Hepatocyte (in vitro differentiated cells): Measurements from ENCODE around the gene BACH2. TPM values are rescaled to one million over a fixed set of nuclear protein-coding genes. Genes with fewer than 3 reads are reported as not detected.

Experiments used
- DNase-seq: peaks from one replicate; pipeline ENCODE4 v3.0.0-alpha.2; 2016; ENCODE audit warnings: low spot score
- H2AFZ ChIP-seq: fragments of 200-600 bp; sonication (generic); 2 replicates; pipeline ENCODE4 v1.6.0; 2016; ENCODE audit warnings: antibody characterized with exemption, mild to moderate bottlenecking
- H3K27ac ChIP-seq: fragments of 200-600 bp; sonication (generic); 2 replicates; pipeline ENCODE4 v1.5.1; 2016; ENCODE audit warnings: mild to moderate bottlenecking
- H3K27me3 ChIP-seq: fragments of 200-600 bp; sonication (generic); 2 replicates; pipeline ENCODE4 v1.6.1; 2016
- H3K36me3 ChIP-seq: fragments of 200-600 bp; sonication (generic); replicated peaks from 2 replicates; pipeline ENCODE4 v1.5.1; 2016; ENCODE audit warnings: low read depth; ENCODE audit not compliant: insufficient read depth
- H3K4me1 ChIP-seq: fragments of 200-600 bp; sonication (generic); 2 replicates; pipeline ENCODE4 v1.5.1; 2016; ENCODE audit warnings: mild to moderate bottlenecking, moderate library complexity; ENCODE audit not compliant: insufficient read depth
- H3K4me2 ChIP-seq: fragments of 200-600 bp; sonication (generic); 2 replicates; pipeline ENCODE4 v1.6.0; 2016
- H3K4me3 ChIP-seq: fragments of 200-600 bp; sonication (generic); 2 replicates; pipeline ENCODE4 v1.5.1; 2016; ENCODE audit warnings: mild to moderate bottlenecking
- H3K79me2 ChIP-seq: fragments of 200-600 bp; sonication (generic); 2 replicates; pipeline ENCODE4 v1.6.0; 2017; ENCODE audit warnings: mild to moderate bottlenecking
- H3K9me2 ChIP-seq: fragments of 200-600 bp; sonication (generic); replicated peaks from 2 replicates; pipeline ENCODE4 v1.6.0; 2017; ENCODE audit warnings: mild to moderate bottlenecking; ENCODE audit not compliant: insufficient read depth
- H3K9me3 ChIP-seq: fragments of 200-600 bp; sonication (generic); 2 replicates; pipeline ENCODE4 v1.5.1; 2016; ENCODE audit warnings: low read depth, mild to moderate bottlenecking
- H4K20me1 ChIP-seq: fragments of 200-600 bp; sonication (generic); 2 replicates; pipeline ENCODE4 v1.6.0; 2016; ENCODE audit warnings: mild to moderate bottlenecking; ENCODE audit not compliant: insufficient read depth, poor library complexity, severe bottlenecking
- CTCF ChIP-seq: fragments of 200-600 bp; sonication (generic); IDR thresholded peaks from 2 replicates; pipeline ENCODE4 v1.5.1; 2016; ENCODE audit warnings: antibody characterized with exemption, mild to moderate bottlenecking; ENCODE audit not compliant: poor library complexity
- EZH2 ChIP-seq: fragments of 200-600 bp; sonication (generic); IDR thresholded peaks from 2 replicates; pipeline ENCODE4 v1.6.1; 2016; ENCODE audit warnings: antibody characterized with exemption, mild to moderate bottlenecking, borderline replicate concordance
- EZH2phosphoT487 ChIP-seq: fragments of 200-600 bp; sonication (generic); IDR thresholded peaks from one replicate; pipeline ENCODE4 v1.6.1; 2018; ENCODE audit warnings: antibody characterized with exemption, mild to moderate bottlenecking, low read depth, moderate library complexity; ENCODE audit not compliant: unreplicated experiment, severe bottlenecking
- whole genome bisulfite sequencing: methylation state at CpG from one replicate; pipeline ENCODE4 v1.1.6; 2016; ENCODE audit warnings: low lambda C conversion rate; ENCODE audit errors: missing lambda C conversion rate; 5-methylcytosine and 5-hydroxymethylcytosine counted together
- polyA plus RNA-seq: library from polyadenylated mRNA; unstranded; fragments of >200 nt; fragmentation: Nextera tagmentation; extraction: Ambion mirVana; gene quantifications from 2 replicates; pipeline ENCODE4 v1.2.1, GENCODE V29; 2016
- total RNA-seq: library from RNA; depleted of rRNA; stranded (reverse); fragments of >200 nt; gene quantifications from 2 replicates; pipeline ENCODE4 v1.2.3, GENCODE V29; 2014

Gene BACH2
- total and polyA plus RNA-seq, 2 experiments from 2014 or later = 2.3 to 2.6 TPM

DNA sequence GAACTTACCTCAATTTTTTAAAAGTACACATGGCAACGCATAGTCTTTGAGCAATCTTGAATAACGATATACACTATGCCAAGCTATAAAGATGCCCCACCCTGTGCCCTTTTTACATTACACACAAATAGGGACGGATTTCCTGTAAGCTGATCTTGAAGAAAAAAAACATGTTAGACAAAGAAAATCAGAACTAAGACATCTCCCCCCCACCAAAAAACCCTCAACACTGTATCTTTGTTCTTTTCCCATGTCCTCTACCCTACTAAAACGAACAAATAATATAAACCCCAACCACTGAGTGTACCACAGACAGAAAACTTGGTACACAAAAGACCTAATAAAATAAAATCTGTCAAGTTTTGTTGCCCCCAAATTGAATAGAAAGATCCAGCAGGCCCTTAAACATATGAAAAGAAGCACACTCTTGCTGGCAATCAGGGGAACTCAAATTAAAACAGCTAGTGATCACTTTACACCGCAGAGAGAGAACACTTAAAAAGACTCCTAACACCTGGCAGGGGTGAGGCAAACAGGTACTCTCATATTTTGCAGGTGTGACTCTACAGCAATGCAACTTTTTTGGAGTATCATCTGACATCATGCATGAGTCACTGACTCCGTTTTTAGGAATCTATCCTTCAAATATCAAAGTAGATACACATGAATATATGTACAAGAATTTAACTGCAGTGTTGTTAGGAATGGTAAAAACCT lies 29.6 kb downstream of the BACH2 start:
- H4K20me1 ChIP-seq = no peaks in the 10 kb centered on the region
- no peaks in the 10 kb centered on the region for H3K79me2 ChIP-seq
- peaks cover 4% of the 10 kb centered on the region for H3K4me1 ChIP-seq
- no peaks in the 10 kb centered on the region for H3K9me2 ChIP-seq
- no peak overlapping the region for H3K4me2 ChIP-seq
- no peak for TF ChIP-seq EZH2
- no peak for TF ChIP-seq EZH2phosphoT487
- no peak for TF ChIP-seq CTCF
- WGBS = 71% methylated on average over 6 of the region's 6 CpGs
- no peaks in the 10 kb centered on the region for H3K36me3 ChIP-seq
- no peaks in the 10 kb centered on the region for H3K9me3 ChIP-seq
- no peaks in the 10 kb centered on the region for H3K27me3 ChIP-seq
- H3K27ac ChIP-seq = no peak overlapping the region
- DNase-seq = no peak
- H2AFZ ChIP-seq = no peak overlapping the region
- no peak overlapping the region for H3K4me3 ChIP-seq

- WGBS = 63% methylated on average over 2 of the region's 2 CpGs
- H3K79me2 ChIP-seq = no peaks in the 10 kb centered on the region
- H3K9me3 ChIP-seq = no peaks in the 10 kb centered on the region
- no peaks in the 10 kb centered on the region for H3K9me2 ChIP-seq
- no peak for DNase-seq
- H3K27me3 ChIP-seq = no peaks in the 10 kb centered on the region
- H3K27ac ChIP-seq = no peak overlapping the region
- TF ChIP-seq EZH2 (no peak), CTCF (no peak)
- no peak overlapping the region for H2AFZ ChIP-seq
- no peak overlapping the region for H3K4me3 ChIP-seq
- H3K4me1 ChIP-seq = peaks cover 4% of the 10 kb centered on the region
- no peaks in the 10 kb centered on the region for H4K20me1 ChIP-seq
- no peak overlapping the region for H3K4me2 ChIP-seq
- no peaks in the 10 kb centered on the region for H3K36me3 ChIP-seq
Measured at GRCh38 chr6:90264561-90264960, 32.1 kb downstream of the BACH2 start.

GRCh38 chr6:90263633-90264032 lies 33.0 kb downstream of the BACH2 start:
- Histone ChIP-seq H3K4me1 (peaks cover 4% of the 10 kb centered on the region), H3K9me2 (no peaks in the 10 kb centered on the region), H3K9me3 (no peaks in the 10 kb centered on the region), H4K20me1 (no peaks in the 10 kb centered on the region), H3K27me3 (no peaks in the 10 kb centered on the region), H2AFZ (no peak overlapping the region), H3K27ac (no peak overlapping the region), H3K4me3 (no peak overlapping the region), H3K79me2 (no peaks in the 10 kb centered on the region), H3K36me3 (no peaks in the 10 kb centered on the region), H3K4me2 (no peak overlapping the region)
- DNase-seq = no peak
- TF ChIP-seq EZH2 = no peak
- TF ChIP-seq CTCF = no peak
- no peak for TF ChIP-seq EZH2phosphoT487

GRCh38 chr6:90261801-90262200 lies 34.8 kb downstream of the BACH2 start:
- H3K27ac ChIP-seq = no peak overlapping the region
- peaks cover 4% of the 10 kb centered on the region for H3K4me1 ChIP-seq
- TF ChIP-seq EZH2phosphoT487 = no peak
- no peak for TF ChIP-seq CTCF
- no peak for TF ChIP-seq EZH2
- H3K36me3 ChIP-seq = no peaks in the 10 kb centered on the region
- no peaks in the 10 kb centered on the region for H3K9me2 ChIP-seq
- H2AFZ ChIP-seq = no peak overlapping the region
- no peak overlapping the region for H3K4me3 ChIP-seq
- H3K79me2 ChIP-seq = no peaks in the 10 kb centered on the region
- no peaks in the 10 kb centered on the region for H4K20me1 ChIP-seq
- 96% methylated on average over 2 of the region's 2 CpGs for WGBS
- no peaks in the 10 kb centered on the region for H3K9me3 ChIP-seq
- no peak overlapping the region for H3K4me2 ChIP-seq
- no peaks in the 10 kb centered on the region for H3K27me3 ChIP-seq
- DNase-seq = no peak
